Osteoblast (primary cell): ENCODE measurements around the gene GAN. TPM values are rescaled to one million over a fixed set of nuclear protein-coding genes. Genes with fewer than 3 reads are reported as not detected.

ENCODE experiments used
- DNase-seq: peaks from one replicate; pipeline ENCODE4 v3.0.0; 2011; ENCODE audit warnings: low spot score, mixed read lengths; ENCODE audit not compliant: insufficient read length; ENCODE audit errors: missing footprints
- H2AFZ ChIP-seq: 2 replicates; pipeline ENCODE4 v1.6.0; 2011; ENCODE audit warnings: mild to moderate bottlenecking, low read length
- H3K27ac ChIP-seq: 2 replicates; pipeline ENCODE4 v1.5.1; 2011; ENCODE audit warnings: mild to moderate bottlenecking, low read depth, low read length, moderate library complexity
- H3K27me3 ChIP-seq: 2 replicates; pipeline ENCODE4 v1.6.0; 2012; ENCODE audit warnings: mild to moderate bottlenecking, control low read depth, inconsistent platforms, low read length, moderate library complexity; ENCODE audit not compliant: insufficient read depth
- H3K36me3 ChIP-seq: 2 replicates; pipeline ENCODE4 v1.5.1; 2011; ENCODE audit warnings: mild to moderate bottlenecking, low read length, control low read depth, moderate library complexity; ENCODE audit not compliant: insufficient read depth
- H3K4me1 ChIP-seq: 2 replicates; pipeline ENCODE4 v1.5.1; 2011; ENCODE audit warnings: mild to moderate bottlenecking, low read length, control low read depth, moderate library complexity; ENCODE audit not compliant: insufficient read depth
- H3K4me2 ChIP-seq: 2 replicates; pipeline ENCODE4 v1.6.0; 2011; ENCODE audit warnings: mild to moderate bottlenecking, low read length; ENCODE audit not compliant: insufficient read depth
- H3K4me3 ChIP-seq: fragments of 200-600 bp; sonication (generic); 3 replicates; pipeline ENCODE4 v1.5.1; 2012; ENCODE audit warnings: mild to moderate bottlenecking, low read length, inconsistent platforms; ENCODE audit not compliant: insufficient read depth
- H3K79me2 ChIP-seq: 2 replicates; pipeline ENCODE4 v1.6.0; 2012; ENCODE audit warnings: mild to moderate bottlenecking, low read length, control low read depth, inconsistent platforms; ENCODE audit not compliant: insufficient read depth
- H3K9me3 ChIP-seq: 2 replicates; pipeline ENCODE4 v1.5.1; 2011; ENCODE audit warnings: low read depth, low read length, control low read depth
- H4K20me1 ChIP-seq: 2 replicates; pipeline ENCODE4 v1.6.0; 2012; ENCODE audit warnings: mild to moderate bottlenecking, low read length, control low read depth; ENCODE audit not compliant: insufficient read depth
- total RNA-seq: library from RNA; depleted of rRNA; stranded (reverse); fragments of >200 nt; gene quantifications from 2 replicates; pipeline ENCODE4 v1.2.3, GENCODE V29; 2012
- TF ChIP-seq, protein P1 (sequence below): IDR thresholded peaks from 2 replicates; pipeline ENCODE4 v1.5.1; 2011; ENCODE audit warnings: mild to moderate bottlenecking, low read depth, low read length, moderate library complexity; ENCODE audit errors: extremely low read depth

GAN gene
- total RNA-seq, 1 donor = 10.9 TPM

GRCh38 chr16:81429045-81429521, 114.3 kb downstream of the GAN start:
- H2AFZ ChIP-seq = peak overlapping the region; percentile 65
- H3K4me3 ChIP-seq = no peak overlapping the region
- TF ChIP-seq, protein P1, sequence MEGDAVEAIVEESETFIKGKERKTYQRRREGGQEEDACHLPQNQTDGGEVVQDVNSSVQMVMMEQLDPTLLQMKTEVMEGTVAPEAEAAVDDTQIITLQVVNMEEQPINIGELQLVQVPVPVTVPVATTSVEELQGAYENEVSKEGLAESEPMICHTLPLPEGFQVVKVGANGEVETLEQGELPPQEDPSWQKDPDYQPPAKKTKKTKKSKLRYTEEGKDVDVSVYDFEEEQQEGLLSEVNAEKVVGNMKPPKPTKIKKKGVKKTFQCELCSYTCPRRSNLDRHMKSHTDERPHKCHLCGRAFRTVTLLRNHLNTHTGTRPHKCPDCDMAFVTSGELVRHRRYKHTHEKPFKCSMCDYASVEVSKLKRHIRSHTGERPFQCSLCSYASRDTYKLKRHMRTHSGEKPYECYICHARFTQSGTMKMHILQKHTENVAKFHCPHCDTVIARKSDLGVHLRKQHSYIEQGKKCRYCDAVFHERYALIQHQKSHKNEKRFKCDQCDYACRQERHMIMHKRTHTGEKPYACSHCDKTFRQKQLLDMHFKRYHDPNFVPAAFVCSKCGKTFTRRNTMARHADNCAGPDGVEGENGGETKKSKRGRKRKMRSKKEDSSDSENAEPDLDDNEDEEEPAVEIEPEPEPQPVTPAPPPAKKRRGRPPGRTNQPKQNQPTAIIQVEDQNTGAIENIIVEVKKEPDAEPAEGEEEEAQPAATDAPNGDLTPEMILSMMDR = peak; percentile 70
- H3K9me3 ChIP-seq = no peaks in the 10 kb centered on the region
- DNase-seq = peak; percentile 92
- H3K36me3 ChIP-seq = no peaks in the 10 kb centered on the region
- no peaks in the 10 kb centered on the region for H3K79me2 ChIP-seq
- H3K4me1 ChIP-seq = peaks cover 18% of the 10 kb centered on the region
- H4K20me1 ChIP-seq = no peaks in the 10 kb centered on the region
- no peaks in the 10 kb centered on the region for H3K27me3 ChIP-seq
- H3K4me2 ChIP-seq = peak overlapping the region; percentile 13
- H3K27ac ChIP-seq = no peak overlapping the region

DNA sequence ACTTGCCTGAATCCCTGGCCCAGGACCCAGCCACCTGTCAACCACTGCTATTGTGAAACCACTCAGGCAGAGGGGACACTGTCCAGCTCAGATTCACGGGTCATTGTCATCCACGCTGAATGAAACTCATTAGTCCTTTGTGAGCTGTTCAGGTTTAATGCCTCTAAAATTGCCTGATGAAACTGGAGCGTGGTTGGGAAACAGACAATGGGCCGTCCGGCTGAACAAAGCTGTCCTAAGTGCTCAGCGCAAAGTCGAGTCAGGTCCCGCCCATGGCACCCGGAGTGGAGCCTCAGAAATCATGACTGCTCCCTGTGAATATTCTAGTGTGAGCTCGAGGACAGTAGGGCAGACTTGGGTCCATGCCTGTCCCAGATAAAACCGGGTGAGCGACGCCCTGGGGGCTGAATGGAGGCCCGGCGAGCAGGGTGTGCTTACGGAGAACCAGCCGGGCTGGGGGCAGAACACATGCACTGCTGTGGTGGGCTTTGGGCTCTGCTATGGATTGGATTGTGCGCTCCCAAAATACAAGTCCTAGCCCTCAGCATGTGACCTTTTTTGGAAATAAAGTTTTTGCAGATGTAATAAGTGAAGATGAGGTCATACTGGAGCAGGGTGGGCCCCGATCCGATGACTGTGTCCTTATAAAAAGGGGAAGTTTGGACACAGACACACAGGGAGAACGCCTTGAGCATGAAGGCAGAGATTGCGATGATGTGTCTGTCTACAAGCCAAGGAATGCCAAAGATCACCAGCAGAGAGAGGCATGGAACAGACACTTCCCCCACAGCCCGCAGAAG, 117.0 kb downstream of the GAN start:
- Histone ChIP-seq H3K79me2 (no peaks in the 10 kb centered on the region), H3K27me3 (no peaks in the 10 kb centered on the region), H3K27ac (peak overlapping the region; percentile 63), H3K4me2 (peak overlapping the region; percentile 11), H3K4me3 (no peak overlapping the region), H3K4me1 (peaks cover 18% of the 10 kb centered on the region), H2AFZ (peak overlapping the region; percentile 61), H3K9me3 (no peaks in the 10 kb centered on the region), H4K20me1 (no peaks in the 10 kb centered on the region), H3K36me3 (no peaks in the 10 kb centered on the region)
- TF ChIP-seq, protein P1 = no peak
- peak; percentile 92 for DNase-seq

DNA sequence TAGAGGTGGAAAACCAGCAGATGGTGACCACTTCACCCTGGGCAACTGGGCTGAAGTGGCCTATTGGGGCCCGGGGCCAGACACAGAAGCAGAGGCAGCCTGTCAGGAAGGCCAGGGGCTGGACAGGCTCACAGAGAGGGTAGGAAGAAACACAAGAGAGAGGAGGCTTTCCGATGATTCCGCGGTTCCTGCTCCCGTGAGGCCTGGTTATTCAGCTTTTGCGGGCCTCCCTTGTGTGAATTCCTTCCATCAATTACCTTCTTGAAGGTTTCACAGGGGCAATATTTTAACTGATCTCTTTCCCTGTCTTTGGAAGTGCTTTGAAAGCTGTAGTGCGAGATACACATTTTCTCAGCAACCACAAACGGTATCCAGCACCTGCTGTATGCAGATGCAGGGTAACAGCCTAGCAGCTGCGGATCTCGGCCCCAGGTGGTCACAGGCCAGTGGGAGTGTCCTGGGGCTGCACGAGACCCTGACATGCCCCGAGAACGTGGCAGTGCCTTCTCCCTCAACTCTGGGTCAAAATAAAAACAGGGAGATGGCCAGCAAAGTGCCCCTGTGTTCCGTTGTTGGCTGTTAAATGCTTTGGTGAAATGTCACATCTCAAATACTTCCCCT, 118.3 kb downstream of the GAN start:
- Histone ChIP-seq H3K36me3 (no peaks in the 10 kb centered on the region), H3K4me3 (no peak overlapping the region), H3K4me2 (no peak overlapping the region), H3K79me2 (no peaks in the 10 kb centered on the region), H3K9me3 (no peaks in the 10 kb centered on the region), H3K27me3 (no peaks in the 10 kb centered on the region), H4K20me1 (no peaks in the 10 kb centered on the region), H2AFZ (no peak overlapping the region), H3K27ac (no peak overlapping the region), H3K4me1 (peaks cover 23% of the 10 kb centered on the region)
- TF ChIP-seq, protein P1 = no peak
- DNase-seq = no peak

DNA sequence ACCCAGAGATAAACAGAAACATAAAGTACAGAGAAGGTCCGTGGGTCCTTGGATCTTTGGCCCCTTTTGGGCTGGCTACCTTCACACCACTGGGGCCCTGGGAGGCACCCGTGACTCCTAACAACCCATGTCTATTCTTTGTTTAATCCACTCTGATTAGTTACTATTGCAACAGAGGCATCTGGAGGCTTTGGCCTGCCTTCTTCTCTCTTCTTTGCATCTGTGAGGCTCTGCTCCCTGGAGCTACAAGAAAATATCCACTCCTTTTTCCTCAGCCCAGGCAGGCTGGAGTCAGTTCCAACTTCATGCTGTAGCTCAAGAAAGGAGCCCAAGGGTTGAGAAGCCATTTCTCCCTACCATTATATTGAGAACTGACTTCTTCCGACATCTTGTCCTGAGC, 120.3 kb downstream of the GAN start:
- H3K36me3 ChIP-seq = no peaks in the 10 kb centered on the region
- TF ChIP-seq, protein P1 = no peak
- DNase-seq = no peak

More for the DNA sequence above, 120.3 kb downstream of the GAN start:
- Histone ChIP-seq H2AFZ (peak overlapping the region; percentile 29), H3K79me2 (no peaks in the 10 kb centered on the region), H4K20me1 (no peaks in the 10 kb centered on the region), H3K4me1 (peaks cover 23% of the 10 kb centered on the region), H3K4me2 (no peak overlapping the region), H3K4me3 (no peak overlapping the region), H3K27me3 (peaks cover 9% of the 10 kb centered on the region), H3K9me3 (no peaks in the 10 kb centered on the region), H3K27ac (no peak overlapping the region)
